Breast epithelium (tissue), 4 donors: Measurements from ENCODE around the gene BHLHA9. TPM values are rescaled to one million over a fixed set of nuclear protein-coding genes. Genes with fewer than 3 reads are reported as not detected.

Experiments
- DNase-seq, 2 donors: peaks; one replicate each; pipeline ENCODE4 v3.0.0-alpha.2; 2019; ENCODE audit warnings: low spot score in 2 of 2
- H3K27ac ChIP-seq, 2 donors: fragments of 200-600 bp; sonication (generic) in 1 of 2; one replicate each; pipeline ENCODE4 v1.5.1; 2016 to 2019; ENCODE audit warnings: mild to moderate bottlenecking in 1 of 2
- H3K27me3 ChIP-seq, 2 donors: fragments of 200-600 bp; sonication (generic) in 1 of 2; one replicate each; pipeline versions ENCODE4 v1.5.1 to v1.6.0; 2017 to 2019; ENCODE audit warnings: control low read depth in 1 of 2, mild to moderate bottlenecking in 1 of 2
- H3K36me3 ChIP-seq: fragments of 200-600 bp; one replicate; pipeline ENCODE4 v1.5.1; 2019
- H3K4me1 ChIP-seq, 2 donors: fragments of 200-600 bp; sonication (generic); one replicate each; pipeline ENCODE4 v1.5.1; 2016 to 2019; ENCODE audit warnings: control low read depth in 1 of 2
- H3K4me3 ChIP-seq, 3 donors: fragments of 200-600 bp; sonication (generic); 1 replicate in 2 of 3; 2 replicates in 1 of 3; pipeline ENCODE4 v1.5.1; 2016 to 2019; ENCODE audit warnings: mild to moderate bottlenecking in 3 of 3, moderate library complexity in 2 of 3
- H3K9me3 ChIP-seq, 2 donors: fragments of 200-600 bp; sonication (generic) in 1 of 2; one replicate each; pipeline ENCODE4 v1.5.1; 2016 to 2019; ENCODE audit warnings: control low read depth in 1 of 2
- CTCF ChIP-seq, 3 donors: fragments of 450-650 bp; IDR thresholded peaks; one replicate each; pipeline ENCODE4 v1.5.1; 2016 to 2017; ENCODE audit warnings: antibody characterized with exemption in 3 of 3, mild to moderate bottlenecking in 3 of 3, moderate library complexity in 3 of 3
- POLR2A ChIP-seq: fragments of 450-650 bp; IDR thresholded peaks from one replicate; pipeline ENCODE4 v1.6.1; 2016; ENCODE audit warnings: antibody characterized with exemption, mild to moderate bottlenecking, moderate library complexity
- POLR2AphosphoS5 ChIP-seq, 3 donors: sonication (generic); formaldehyde crosslinking; IDR thresholded peaks; one replicate each; pipeline ENCODE4 v1.6.1; 2017; ENCODE audit warnings: antibody characterized with exemption in 3 of 3
- intact Hi-C: fragments of 100-400 bp; cut with DNase I; formaldehyde crosslinking; loops from one replicate; pipeline ENCODE4 v1.15.1; 2023; ENCODE audit warnings: low total_unique reads
- total RNA-seq, 3 donors: library from RNA; depleted of rRNA; stranded (reverse); fragments of >200 nt; gene quantifications; one replicate each; pipeline ENCODE4 v1.1.0, GENCODE V29; 2016

Gene BHLHA9
- total RNA-seq, 3 donors from 2014 or later = not detected

- Histone ChIP-seq H3K27me3 (peaks cover 0 to 44% of the 10 kb centered on the region in 2 donors), H3K4me3 (no peak overlapping the region), H3K9me3 (no peaks in the 10 kb centered on the region), H3K36me3 (no peaks in the 10 kb centered on the region), H3K4me1 (peaks cover 6 to 15% of the 10 kb centered on the region in 2 donors), H3K27ac (no peak overlapping the region)
- intact Hi-C loops = no loop called here
- TF ChIP-seq POLR2A (no peak), POLR2AphosphoS5 (IDR thresholded peaks at IDR 0.05) (no peak), CTCF (IDR thresholded peaks at IDR 0.05) (no peak)
- no peak for DNase-seq
Observed at GRCh38 chr17:1226308-1226707, 43.9 kb upstream of the BHLHA9 start.

- Histone ChIP-seq H3K4me3 (peak overlapping the region in 1 of 3 donors; percentile 74), H3K27me3 (peaks cover 0 to 52% of the 10 kb centered on the region in 2 donors)
Observed at GRCh38 chr17:1227365-1227764, 42.9 kb upstream of the BHLHA9 start.

GRCh38 chr17:1227917-1228780 is 42.1 kb upstream of the BHLHA9 start:
- Histone ChIP-seq H3K27ac (no peak overlapping the region), H3K4me1 (peaks cover 6 to 15% of the 10 kb centered on the region in 2 donors), H3K4me3 (peak overlapping the region; percentile 60 to 78 (median 74)), H3K27me3 (peaks cover 0 to 55% of the 10 kb centered on the region in 2 donors), H3K36me3 (no peaks in the 10 kb centered on the region), H3K9me3 (no peaks in the 10 kb centered on the region)
- intact Hi-C loops = no loop called here
- no peak for TF ChIP-seq CTCF (IDR thresholded peaks at IDR 0.05)
- no peak for TF ChIP-seq POLR2A
- TF ChIP-seq POLR2AphosphoS5 (IDR thresholded peaks at IDR 0.05) = no peak
- no peak for DNase-seq

More at GRCh38 chr17:1227365-1227764, 42.9 kb upstream of the BHLHA9 start:
- no peak for DNase-seq
- Histone ChIP-seq H3K9me3 (no peaks in the 10 kb centered on the region), H3K27ac (no peak overlapping the region), H3K4me1 (peaks cover 6 to 15% of the 10 kb centered on the region in 2 donors), H3K36me3 (no peaks in the 10 kb centered on the region)
- TF ChIP-seq POLR2AphosphoS5 (IDR thresholded peaks at IDR 0.05) (no peak), POLR2A (no peak), CTCF (IDR thresholded peaks at IDR 0.05) (no peak)
- intact Hi-C loops = no loop called here

GRCh38 chr17:1228781-1229348 is 41.4 kb upstream of the BHLHA9 start:
- no peak for TF ChIP-seq POLR2AphosphoS5 (IDR thresholded peaks at IDR 0.05)
- TF ChIP-seq POLR2A = no peak
- no peak for TF ChIP-seq CTCF (IDR thresholded peaks at IDR 0.05)
- DNase-seq = no peak
- peaks cover 6 to 15% of the 10 kb centered on the region in 2 donors for H3K4me1 ChIP-seq
- intact Hi-C loops = no loop called here
- H3K4me3 ChIP-seq = peak overlapping the region; percentile 60 to 78 (median 74)
- no peaks in the 10 kb centered on the region for H3K36me3 ChIP-seq
- no peaks in the 10 kb centered on the region for H3K9me3 ChIP-seq
- peaks cover 0 to 55% of the 10 kb centered on the region in 2 donors for H3K27me3 ChIP-seq
- peak overlapping the region in 1 of 2 donors; percentile 21 for H3K27ac ChIP-seq
